ENCODE data around the gene RANBP3.

DNA sequence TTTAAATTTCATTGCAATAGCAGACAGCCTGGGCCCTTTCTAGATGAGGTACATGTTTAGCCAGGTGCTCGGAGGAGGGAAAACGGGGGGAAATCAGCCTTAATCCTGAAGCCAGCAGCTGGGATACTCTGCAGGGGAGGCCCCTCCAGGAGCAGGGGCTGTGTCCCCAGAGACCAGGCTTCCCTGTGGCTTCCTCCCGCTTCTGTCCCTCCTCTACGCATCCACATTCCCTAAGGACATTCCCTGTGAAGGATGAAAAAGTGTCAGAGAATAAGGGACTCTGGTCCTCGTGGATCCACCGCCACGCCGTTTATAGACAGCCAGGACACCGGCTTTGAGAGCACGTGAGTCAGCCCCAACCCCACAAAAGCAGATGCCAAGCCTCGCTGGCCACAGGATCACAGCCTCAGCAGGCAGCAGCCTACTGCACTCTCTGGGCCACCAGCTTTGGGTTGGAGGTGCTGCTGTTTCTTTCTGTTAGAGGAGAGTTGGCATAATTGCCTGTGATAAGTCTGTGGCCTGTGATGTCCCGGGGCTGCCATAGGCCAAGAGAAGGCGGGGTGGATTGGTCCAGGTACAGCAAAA is 36.7 kb upstream of the RANBP3 start:
- TF ChIP-seq, protein P1, sequence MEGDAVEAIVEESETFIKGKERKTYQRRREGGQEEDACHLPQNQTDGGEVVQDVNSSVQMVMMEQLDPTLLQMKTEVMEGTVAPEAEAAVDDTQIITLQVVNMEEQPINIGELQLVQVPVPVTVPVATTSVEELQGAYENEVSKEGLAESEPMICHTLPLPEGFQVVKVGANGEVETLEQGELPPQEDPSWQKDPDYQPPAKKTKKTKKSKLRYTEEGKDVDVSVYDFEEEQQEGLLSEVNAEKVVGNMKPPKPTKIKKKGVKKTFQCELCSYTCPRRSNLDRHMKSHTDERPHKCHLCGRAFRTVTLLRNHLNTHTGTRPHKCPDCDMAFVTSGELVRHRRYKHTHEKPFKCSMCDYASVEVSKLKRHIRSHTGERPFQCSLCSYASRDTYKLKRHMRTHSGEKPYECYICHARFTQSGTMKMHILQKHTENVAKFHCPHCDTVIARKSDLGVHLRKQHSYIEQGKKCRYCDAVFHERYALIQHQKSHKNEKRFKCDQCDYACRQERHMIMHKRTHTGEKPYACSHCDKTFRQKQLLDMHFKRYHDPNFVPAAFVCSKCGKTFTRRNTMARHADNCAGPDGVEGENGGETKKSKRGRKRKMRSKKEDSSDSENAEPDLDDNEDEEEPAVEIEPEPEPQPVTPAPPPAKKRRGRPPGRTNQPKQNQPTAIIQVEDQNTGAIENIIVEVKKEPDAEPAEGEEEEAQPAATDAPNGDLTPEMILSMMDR (conservative IDR thresholded peaks at IDR 0.05) = no peak
- TF ChIP-seq EZH2 (IDR thresholded peaks at IDR 0.05; ENCODE audit: low read depth) = no peak

Measured in PC-9 (cell line).